Measurements from ENCODE around the gene PDPK1.
A peak's percentile ranks its signal among the peaks of the same experiment; 100 is the strongest.
"Not testable (repeated sequence)": the region's sequence is repeated elsewhere in the genome, so short reads cannot be mapped to it uniquely, and the experiment has no call there.

The PDPK1 gene

DNA sequence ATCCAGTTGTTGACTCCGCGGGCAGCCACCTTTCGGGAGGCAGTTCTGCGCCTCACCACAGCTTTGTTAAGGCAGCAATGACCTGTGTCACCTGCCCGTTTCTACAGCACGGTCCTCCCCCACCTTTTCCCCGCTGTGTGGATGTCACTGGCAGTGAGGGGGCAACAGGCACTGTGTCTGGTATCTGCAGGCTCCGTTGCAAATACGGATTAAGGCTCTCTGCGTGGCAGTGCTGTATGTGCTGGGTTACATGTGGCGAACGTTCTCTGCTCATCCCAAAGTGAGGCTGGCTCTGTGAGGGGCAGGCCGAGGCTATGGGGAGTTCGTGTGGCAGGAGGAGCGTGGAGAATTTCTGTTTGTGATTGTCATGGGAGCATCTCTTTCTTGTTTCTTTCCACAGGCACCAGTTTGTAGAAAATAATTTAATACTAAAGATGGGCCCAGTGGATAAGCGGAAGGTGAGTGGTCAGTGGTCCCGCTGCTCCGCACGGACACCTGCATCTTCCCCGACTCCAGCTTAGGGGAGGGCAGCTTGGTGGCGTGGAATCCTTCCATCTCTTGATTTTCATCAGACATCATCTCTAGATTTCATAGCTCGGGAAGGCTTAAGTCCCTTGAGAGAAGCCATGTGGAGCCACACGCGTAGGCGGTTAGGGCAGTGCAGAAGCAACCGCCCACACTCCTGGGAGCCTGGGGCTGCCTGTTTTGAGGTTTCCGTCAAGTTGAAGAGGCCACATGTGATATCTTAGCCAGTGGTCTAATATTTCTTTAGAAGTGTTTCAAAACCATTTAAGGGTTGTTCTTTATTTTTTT lies 57.8 kb downstream of the PDPK1 start:
- DNase-seq: no peak

DNA sequence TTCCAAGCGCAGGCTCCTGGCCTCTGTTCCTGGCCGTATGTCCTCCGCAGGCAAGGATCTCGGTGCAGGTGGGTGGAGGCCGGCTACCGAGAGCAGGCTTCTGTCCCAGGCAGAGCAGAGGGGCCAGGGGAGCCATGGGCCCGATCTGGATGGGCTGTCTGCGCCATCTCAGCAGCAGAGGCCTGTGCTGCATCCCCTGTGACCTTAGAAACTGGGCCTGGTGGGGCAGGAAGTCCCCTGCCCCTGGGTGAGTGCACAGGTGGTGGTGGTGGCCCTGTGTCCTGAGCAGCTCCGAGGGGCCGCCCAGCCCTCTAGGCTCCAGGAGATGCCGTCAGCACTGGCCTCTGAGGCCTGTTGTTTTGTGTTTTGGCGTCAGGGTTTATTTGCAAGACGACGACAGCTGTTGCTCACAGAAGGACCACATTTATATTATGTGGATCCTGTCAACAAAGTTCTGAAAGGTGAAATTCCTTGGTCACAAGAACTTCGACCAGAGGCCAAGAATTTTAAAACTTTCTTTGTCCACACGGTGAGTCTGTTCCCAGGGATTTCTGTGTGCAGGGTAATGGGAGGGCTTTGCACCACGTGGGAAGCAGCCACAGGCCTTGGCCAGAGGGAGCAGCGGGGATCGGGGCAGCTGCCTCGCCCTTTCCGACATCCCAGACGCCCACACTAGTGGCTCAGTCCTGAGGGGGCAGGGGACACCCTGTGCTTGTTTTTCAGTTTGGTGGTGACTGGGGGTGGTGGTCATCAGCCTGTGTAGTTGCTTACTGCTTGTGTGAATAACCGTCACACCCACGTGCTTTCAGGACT lies 59.1 kb downstream of the PDPK1 start:
- no peak for DNase-seq

DNA sequence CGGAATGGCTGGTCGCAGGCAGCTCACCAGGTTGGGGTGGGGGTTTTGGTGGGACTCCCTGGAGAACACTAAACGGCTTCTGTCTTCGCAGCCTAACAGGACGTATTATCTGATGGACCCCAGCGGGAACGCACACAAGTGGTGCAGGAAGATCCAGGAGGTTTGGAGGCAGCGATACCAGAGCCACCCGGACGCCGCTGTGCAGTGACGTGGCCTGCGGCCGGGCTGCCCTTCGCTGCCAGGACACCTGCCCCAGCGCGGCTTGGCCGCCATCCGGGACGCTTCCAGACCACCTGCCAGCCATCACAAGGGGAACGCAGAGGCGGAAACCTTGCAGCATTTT lies 59.7 kb downstream of the PDPK1 start:
- DNase-seq: no peak

DNA sequence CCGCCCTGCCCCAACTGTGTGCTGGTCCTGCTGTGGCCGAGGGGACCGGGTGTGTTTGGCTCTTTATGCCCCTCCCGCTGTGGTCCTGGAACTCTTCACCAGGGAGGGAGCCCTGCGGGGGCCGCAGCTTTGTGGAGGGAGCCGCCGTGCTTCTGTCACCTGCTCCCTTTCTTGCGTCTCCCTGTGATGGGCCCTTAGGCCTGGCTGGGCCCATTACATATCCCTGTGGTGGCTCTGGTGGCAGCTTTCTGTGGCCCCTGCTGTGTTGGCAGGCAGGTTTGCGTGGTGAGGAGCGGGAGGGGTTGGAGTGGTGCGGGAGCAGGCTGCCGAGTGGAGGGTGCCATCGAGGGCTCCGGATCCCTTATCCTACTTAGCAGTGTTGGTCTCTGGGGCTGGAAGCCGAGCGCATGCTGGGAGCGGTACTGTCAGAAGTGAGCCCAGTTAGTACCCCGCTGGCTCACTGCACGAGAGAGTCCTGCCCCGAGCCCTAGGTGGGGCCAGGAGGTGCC lies 60.4 kb downstream of the PDPK1 start:
- no peak for DNase-seq

DNA sequence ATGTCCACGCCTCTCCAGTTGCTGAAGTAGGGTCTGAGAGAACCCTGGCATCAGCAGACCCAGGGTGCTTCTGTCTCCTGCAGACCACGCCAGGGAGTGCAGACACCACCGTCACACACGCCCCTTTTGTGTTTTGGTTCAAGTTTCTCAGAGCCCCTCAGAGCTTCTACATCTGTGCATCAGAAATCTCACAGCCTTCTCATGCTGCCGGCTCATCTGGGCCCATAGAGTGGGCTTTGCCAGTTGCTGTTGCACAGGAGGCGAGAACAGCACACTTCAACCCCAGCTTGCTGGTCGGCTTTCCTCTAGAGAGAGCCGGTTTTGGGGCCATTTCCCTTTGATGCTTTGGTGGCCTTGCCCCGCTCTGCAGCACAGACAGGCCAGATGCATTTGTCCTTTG lies 60.9 kb downstream of the PDPK1 start:
- DNase-seq: no peak

DNA sequence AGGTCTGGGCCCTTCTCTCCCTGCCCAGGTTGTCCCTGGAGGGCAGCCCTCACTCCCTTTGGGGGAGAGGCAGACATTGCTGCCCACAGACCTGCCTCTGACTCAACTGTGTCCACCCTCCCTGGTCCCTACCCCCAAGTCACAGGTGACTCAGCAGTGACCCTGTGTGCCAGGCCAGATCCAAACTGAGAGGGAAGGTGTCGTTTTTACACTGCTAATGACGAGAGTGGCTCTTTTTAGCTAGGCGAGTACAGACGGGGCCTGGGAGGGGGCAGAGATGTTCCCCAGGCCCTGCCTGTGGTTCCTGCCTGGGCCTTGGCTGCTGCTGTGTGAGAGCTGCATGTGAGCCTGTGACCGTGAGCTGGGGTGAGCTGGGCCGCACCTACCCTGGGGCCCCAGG lies 61.3 kb downstream of the PDPK1 start:
- DNase-seq: not testable (repeated sequence)

DNA sequence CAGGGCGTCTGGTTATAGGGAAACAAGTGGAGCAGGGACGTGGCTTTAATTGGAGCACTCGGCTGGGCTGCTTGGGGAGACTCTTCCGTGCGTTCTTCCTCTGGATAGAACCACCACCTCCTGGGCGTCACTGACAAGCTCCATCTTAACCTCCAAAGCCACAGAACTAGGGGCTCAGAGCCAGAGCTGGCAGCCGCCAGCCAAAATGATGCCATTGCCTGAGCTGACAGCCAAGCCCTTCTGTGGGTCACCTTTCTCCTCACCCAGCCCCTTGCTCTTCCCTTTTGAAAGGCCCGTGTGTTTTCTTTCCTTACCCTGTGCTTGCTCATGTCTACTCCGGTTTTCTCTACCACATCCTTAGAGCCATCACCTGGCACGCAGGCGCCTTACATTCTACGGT lies 62.0 kb downstream of the PDPK1 start:
- not testable (repeated sequence) for DNase-seq

DNA sequence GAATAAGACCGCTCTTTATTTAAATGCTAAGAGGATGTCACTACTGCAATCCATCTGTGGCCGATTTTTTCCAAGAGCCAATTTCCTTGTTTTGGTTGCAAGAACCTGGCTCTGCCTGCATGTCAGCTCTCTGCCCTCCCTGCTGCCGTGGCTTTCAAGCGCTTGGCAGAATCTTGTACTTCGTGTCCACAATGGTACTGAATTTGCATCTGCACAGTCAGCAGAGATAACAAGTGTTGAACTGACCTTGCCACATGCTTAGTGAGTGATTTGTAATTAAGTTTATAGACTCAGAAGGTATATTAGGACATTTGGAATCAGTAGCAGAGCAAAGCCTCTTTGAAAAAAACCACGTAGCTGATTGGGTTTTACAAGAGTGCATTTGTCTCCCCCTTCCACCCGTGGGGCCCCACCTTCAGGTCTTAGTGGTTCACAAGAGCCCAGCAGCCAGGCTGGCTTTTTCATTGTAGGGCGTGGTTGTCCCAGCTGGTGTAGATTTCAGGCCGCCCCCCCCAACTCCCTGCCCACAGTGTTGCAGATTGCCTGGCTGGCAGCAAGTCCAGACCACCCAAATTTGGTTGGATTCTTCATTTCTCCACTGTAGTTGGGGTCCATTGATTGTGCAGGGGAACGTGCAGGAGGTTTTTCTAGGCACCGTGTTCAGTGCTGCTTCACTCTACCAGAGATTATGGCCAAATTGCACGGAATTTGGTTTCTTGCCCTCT lies 63.6 kb downstream of the PDPK1 start:
- not testable (repeated sequence) for DNase-seq

DNA sequence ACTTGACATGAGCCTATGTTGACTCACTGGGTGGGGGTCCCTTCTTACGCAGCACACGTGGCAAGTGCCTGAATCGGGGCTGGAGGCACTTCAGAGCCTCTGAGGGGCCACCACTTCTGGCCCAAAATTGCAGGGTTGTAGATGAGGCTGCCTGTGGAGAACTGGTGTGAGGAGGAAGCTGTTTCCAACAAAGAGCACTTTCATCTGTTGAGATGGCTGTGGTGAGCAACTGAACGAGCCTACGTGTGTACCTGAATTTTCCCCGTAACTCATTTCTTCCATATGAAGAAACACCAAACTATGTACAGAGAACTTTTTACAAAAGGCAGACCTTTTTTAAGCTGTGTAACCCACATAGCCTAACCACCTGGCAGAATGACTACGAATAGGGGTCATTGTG lies 64.4 kb downstream of the PDPK1 start:
- DNase-seq: not testable (repeated sequence)

DNA sequence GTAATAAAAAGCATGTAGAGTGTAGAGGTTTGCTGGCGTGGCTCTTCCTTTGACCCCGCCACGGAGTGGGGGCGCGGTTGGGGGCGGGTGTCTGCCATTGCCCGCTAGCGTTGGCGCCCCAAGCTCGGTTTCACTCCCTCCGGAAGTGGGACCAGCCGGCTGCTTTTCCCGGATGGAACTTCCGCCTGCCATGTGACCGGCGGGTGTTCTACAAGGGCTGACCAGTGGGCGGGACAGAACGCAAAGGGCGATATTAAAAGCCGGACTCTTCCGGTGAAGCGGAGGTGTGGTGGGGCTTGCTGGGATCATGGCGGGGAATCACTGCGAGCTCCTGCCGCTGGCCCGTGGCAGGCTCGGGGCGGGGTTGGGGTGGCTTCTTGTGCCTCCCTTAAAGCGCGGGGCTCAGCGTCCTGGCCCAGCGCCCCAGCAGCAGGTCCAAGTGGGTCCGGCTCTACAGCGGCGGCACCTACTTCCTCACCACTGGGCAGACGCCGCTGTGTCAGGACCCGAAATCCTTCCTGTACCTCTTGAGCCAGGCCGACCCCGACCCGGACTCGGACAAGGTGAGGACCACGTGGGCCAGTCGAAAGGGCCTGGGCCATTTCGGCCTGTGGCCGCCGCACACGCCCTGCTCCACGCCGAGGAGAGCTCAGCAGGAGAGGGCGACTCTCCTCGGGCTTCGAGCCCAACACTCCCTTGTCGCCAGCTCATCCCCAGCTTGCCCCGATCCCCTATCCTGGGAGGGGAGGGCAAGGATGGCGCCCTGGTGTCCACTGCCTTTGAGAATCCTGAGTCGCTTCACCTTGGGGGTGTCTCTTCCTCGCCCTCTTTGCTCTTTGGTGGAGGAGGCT lies 65.6 kb downstream of the PDPK1 start:
- DNase-seq: peak; percentile 70

DNA sequence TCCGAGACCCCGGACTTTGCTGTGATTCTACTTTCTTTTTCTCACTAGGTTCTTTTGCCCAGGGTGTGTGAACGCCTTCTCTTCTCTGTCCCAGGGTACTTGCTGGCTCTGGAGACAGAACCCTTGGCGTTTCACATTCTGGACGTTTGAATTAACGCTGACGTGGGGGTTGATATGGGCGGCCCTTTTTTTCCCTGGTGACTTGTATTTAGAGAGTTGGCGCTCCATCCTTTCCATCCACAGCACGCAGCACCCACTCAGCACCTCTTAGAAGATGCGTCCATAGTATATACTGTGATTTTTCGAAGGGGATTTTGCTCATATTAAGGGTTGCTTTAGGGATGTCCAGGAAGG lies 66.2 kb downstream of the PDPK1 start:
- not testable (repeated sequence) for DNase-seq

DNA sequence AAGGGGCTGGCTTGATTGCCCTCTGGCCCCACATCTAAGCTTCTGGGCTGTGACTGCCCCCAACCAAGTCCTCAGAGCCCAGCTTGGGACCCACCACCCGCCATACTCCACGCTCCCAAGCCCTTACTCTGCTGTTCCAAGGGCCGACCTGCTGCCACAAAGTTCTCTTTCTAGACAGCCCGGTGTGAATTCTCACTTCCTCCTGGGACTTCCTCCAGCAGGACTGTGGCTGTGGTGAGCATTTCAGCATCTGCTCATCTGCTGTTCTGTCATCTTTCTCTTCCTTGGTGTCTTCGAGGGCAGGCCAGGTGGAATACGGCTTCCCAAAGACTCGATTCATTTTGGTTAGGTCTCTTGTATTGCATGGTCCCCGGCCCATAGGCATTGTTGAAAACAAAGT lies 69.0 kb downstream of the PDPK1 start:
- DNase-seq: not testable (repeated sequence)

DNA sequence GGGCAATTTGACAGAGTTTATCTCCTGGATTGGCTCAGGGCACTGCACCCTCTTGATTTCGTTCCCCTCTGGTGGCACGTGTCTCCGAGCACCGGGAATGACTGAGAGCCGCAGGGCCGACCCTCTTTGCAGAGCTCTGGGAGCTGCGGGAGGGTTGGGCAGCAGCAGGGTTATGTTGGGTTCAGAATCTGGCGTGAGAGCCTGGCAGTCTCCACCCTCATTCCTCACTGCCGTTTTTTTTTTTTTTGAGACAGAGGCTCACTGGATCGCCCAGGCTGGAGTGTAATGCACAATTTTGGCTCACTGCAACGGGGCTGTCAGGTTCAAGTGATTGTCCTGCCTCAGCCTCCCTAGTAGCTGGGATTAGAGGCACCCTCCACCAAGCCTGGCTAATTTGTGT lies 71.5 kb downstream of the PDPK1 start:
- not testable (repeated sequence) for DNase-seq

DNA sequence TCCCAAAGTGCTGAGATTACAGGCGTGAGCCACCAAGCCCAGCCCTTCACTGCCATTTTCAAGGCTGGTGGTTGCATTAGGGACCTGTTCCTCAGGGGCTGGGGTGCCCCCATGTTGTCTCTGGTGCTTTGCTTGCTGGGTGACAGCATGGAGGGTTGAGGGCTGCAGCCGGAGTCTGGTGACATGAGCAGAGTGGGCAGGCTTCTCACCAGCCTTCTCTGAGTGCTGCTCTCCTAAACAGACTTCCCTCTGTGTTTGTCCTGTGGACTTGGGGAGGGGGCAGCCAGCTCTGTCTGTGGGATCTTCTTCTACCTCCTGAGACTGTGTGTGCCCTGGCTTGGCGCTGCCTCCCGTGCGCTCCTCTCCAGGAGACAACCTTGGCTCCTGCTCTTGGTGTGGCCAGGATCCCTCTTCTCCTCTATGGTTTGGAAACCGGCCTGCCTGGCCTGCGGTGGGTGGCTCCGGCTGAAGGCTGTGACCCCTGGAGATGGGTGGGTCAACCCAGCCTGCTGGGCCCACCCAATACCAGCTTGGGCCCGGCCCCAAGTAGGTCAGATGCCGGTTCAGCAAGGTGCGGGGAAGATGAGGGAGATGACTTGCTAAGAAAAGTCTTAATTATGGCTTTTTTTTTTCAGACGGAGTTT lies 72.1 kb downstream of the PDPK1 start:
- no peak for DNase-seq

DNA sequence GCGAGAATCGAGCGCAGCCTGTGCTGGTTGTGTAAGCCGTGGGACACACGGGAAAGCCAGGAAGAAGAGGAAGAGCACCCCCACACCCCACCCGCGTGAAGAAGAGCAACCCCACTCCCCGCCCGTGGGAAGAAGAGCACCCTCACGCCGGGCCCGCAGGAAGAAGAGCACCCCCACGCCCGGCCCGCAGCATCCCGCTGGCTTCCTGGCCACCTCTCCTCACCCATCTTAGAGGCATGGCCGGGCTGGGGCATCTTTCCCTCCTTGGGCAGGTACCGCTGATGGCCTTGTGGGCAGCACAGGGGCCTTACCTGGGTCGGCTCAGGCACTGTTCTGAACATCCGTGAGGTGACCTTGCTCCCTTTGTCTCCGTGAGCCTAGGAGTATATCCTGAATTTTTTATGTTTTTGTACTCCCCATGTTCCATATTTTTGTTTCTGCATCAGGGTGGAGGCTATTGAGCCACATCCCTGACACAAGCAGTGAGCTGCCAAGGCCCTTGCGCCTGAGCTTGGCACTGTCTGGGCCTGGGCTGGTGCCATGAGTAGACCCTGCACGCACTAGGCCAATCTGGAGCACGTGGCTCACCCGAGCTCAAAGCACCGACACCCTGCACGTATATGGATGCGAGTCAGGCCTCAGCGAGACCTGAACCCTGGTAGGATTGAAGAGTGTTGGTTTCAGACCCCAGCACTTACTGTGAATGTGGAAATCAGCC lies 73.1 kb downstream of the PDPK1 start:
- no peak for DNase-seq

DNA sequence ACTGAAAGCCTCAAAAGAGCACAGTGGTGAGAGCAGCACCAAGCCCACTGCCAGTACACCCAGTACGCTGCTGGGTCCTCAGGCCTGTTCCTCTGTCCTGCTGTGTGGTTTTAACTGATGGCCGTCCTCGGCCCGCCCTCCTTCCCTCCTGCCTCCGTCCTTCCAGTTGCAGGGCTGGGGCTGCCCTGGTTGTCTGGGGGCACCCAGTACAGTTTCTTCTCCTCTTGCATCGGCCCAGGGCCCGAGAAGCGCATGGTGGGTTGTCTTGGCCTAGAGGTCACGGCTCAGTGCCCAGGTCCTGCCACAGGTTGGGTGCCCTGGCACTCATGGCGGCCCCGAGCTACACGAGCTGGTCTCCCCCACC lies 73.7 kb downstream of the PDPK1 start:
- no peak for DNase-seq

DNA sequence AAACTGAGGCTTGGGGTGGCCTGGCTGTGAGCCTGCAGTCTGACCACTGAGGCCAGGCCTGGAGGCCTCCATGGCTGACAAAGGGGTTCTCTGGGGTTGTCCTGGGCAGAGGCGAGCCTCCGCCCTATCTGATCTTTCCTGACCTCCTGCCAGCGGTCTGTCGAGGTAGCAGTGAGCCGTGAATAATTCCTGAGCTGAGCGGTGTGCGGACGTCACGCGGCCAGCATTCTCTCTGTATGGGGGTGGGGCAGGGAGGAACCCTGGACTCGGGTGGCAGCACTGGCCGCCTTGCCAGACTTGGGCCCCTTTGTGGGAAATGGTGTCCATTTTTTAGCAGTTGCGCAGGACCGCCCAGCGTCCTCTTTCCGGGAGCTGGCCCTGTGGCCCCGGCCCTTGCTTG lies 74.1 kb downstream of the PDPK1 start:
- not testable (repeated sequence) for DNase-seq

DNA sequence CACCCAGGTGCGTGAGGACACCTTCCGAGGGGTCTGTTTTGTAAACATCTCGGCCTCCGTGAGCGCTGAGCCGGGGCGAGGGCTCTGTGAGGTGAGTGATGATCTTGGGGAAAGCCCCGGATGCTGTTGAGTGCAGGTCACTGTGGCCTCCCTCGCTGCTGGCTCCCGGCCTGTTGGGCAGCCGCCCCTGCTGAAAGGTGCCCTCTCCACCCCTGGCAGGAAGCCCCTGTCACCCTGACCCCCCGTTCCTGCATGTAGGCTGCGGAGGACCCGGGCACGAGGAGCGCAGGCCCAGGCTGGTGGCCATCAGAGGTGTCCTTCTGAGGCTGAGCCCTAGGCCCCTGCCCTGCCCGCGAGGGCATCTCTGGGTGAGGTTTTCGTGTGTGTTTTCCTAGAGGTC lies 75.4 kb downstream of the PDPK1 start:
- DNase-seq: not testable (repeated sequence)

DNA sequence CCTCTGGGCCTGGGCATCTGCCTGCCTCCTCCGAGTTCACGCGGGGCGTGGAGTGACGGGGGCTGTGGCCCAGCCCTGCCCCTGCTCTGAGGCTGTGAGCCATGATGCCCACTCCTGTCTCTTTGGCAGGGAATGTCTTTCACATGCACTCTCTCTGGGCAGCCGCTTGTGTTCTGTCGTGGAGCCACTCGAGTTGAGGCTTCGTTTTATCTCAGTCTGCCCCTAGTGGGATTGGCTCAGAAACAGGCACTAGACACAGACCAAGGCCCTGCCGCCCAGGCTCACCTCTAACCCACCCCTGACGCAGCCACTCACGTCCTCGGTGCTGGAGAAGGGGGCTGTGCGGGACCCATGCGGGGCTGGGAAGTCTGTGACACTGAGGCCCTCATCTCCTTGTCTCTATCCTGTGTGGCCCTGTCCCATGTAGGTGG lies 77.0 kb downstream of the PDPK1 start:
- DNase-seq: no peak

DNA sequence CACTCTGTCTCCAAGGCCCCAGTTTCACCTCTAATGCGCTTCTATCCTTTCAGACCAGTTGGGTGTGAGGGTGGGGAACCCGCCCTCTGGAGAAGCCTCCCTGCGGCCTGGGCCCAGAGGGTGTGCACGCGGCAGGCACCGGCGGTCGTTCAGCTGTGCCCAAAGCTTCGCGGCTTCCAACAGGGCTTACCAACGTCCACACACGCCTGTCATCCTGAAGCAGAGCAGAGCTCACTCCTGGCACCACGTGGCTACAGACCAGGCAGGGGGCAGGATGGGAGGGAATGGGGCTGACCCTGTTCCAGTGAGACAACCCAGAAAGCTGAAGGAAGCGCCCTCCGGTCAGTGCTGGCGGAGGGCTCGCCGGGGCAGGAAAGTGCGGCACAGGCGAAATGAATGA lies 81.1 kb downstream of the PDPK1 start:
- not testable (repeated sequence) for DNase-seq

DNA sequence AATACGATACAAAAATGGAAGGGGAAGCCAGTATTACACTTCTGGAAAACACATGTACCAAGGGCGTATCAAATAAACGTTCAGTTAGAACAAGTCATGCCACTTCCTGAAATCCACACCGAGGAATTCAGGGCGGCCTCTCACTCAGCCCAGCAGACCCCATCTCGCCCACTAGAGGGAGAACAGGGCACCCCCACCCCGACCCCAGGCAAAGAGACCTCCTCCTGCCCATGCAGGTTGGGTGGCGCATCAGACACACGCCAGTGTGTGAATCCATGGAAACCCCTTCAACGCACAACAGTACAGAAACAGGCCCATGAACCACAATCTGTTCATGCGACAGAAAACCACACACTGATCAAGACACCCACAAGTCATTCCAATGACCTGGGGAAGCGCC lies 81.8 kb downstream of the PDPK1 start:
- DNase-seq: not testable (repeated sequence)

All from activated effector memory CD4-positive, alpha-beta T cell treated with Interleukin-2 at 50 U/mL for 16 hours (primary cell).